ENCODE data around the gene EBI3.
A peak's percentile ranks its signal among the peaks of the same experiment; 100 is the strongest.
"Not testable (repeated sequence)": the region's sequence is repeated elsewhere in the genome, so short reads cannot be mapped to it uniquely, and the experiment has no call there.

The EBI3 gene

GRCh38 chr19:4237510-4237909, 8.2 kb downstream of the EBI3 start:
- not testable (repeated sequence) for DNase-seq

- DNase-seq, result no peak
These were observed 9.5 kb downstream of the EBI3 start for GRCh38 chr19:4238831-4239230.

GRCh38 chr19:4241824-4242430, 12.6 kb downstream of the EBI3 start:
- no peak for DNase-seq

- not testable (repeated sequence) for DNase-seq
These were observed 16.6 kb downstream of the EBI3 start for GRCh38 chr19:4245938-4246337.

- DNase-seq, result peak; percentile 98
These were observed 17.7 kb downstream of the EBI3 start, which contains the start of gene YJU2 for GRCh38 chr19:4246767-4247593. Gene YJU2 (plus strand): TSS chr19:4247080. CDS start chr19:4247147, 67 bp downstream.

GRCh38 chr19:4256563-4256962, 27.2 kb downstream of the EBI3 start:
- no peak for DNase-seq

- DNase-seq, result no peak
These were observed 27.7 kb downstream of the EBI3 start for GRCh38 chr19:4257025-4257424.

GRCh38 chr19:4258181-4258580, 28.9 kb downstream of the EBI3 start:
- no peak for DNase-seq

- DNase-seq, result no peak
These were observed 31.4 kb downstream of the EBI3 start for GRCh38 chr19:4260613-4261191.

GRCh38 chr19:4264812-4265211, 35.5 kb downstream of the EBI3 start:
- DNase-seq, result no peak

- no peak for DNase-seq
These were observed 37.1 kb downstream of the EBI3 start for GRCh38 chr19:4266253-4267000.

GRCh38 chr19:4267101-4267900, 38.0 kb downstream of the EBI3 start:
- peak; percentile 47 for DNase-seq

- no peak for DNase-seq
These were observed 38.8 kb downstream of the EBI3 start for GRCh38 chr19:4267901-4268815.

GRCh38 chr19:4268816-4269430, 39.6 kb downstream of the EBI3 start:
- no peak for DNase-seq

- DNase-seq, result no peak
These were observed 43.6 kb downstream of the EBI3 start for GRCh38 chr19:4272894-4273293.

GRCh38 chr19:4274321-4274686, 45.0 kb downstream of the EBI3 start:
- not testable (repeated sequence) for DNase-seq

GRCh38 chr19:4277191-4277696, 47.9 kb downstream of the EBI3 start:
- no peak for DNase-seq

- DNase-seq, result no peak
These were observed 48.7 kb downstream of the EBI3 start for GRCh38 chr19:4278010-4278409.

- DNase-seq, result peak; percentile 72
These were observed 49.3 kb downstream of the EBI3 start, which contains the start of gene SHD for GRCh38 chr19:4278419-4279266. Gene SHD (plus strand): TSS chr19:4279266. CDS start chr19:4280064, 798 bp downstream.

- DNase-seq, result no peak
These were observed 49.9 kb downstream of the EBI3 start for GRCh38 chr19:4279267-4279529.

Data from left hindlimb (tissue), 1 donor.